Endodermal cell (in vitro differentiated cells): ENCODE data around the gene GSTM1. TPM values are rescaled to one million over a fixed set of nuclear protein-coding genes. Genes with fewer than 3 reads are reported as not detected.

Experiments
- DNase-seq: peaks from one replicate; pipeline ENCODE4 v3.0.0-alpha.2; 2017
- H3K27ac ChIP-seq: 2 replicates; pipeline ENCODE4 v1.5.1; 2013; ENCODE audit warnings: mild to moderate bottlenecking, low read depth, low read length, moderate library complexity
- H3K27me3 ChIP-seq: 2 replicates; pipeline ENCODE4 v1.6.1; 2013; ENCODE audit warnings: mild to moderate bottlenecking, low read length, moderate library complexity; ENCODE audit not compliant: insufficient read depth, control insufficient read depth, poor library complexity, severe bottlenecking
- H3K36me3 ChIP-seq: 2 replicates; pipeline ENCODE4 v1.7.0; 2013; ENCODE audit warnings: mild to moderate bottlenecking, low read length, moderate library complexity; ENCODE audit not compliant: control insufficient read depth, insufficient read depth
- H3K4me1 ChIP-seq: one replicate; pipeline ENCODE4 v1.7.0; 2013; ENCODE audit warnings: low read length; ENCODE audit not compliant: control insufficient read depth, insufficient read depth
- H3K4me3 ChIP-seq: 2 replicates; pipeline ENCODE4 v1.5.1; 2013; ENCODE audit warnings: mild to moderate bottlenecking, low read length, moderate library complexity
- H3K9ac ChIP-seq: 2 replicates; pipeline ENCODE4 v1.6.1; 2013; ENCODE audit warnings: mild to moderate bottlenecking, low read length, moderate library complexity; ENCODE audit not compliant: poor library complexity, severe bottlenecking; ENCODE audit errors: extremely low read depth
- H3K9me3 ChIP-seq: 2 replicates; pipeline ENCODE4 v1.6.1; 2013; ENCODE audit warnings: mild to moderate bottlenecking, low read length, moderate library complexity; ENCODE audit not compliant: control insufficient read depth
- H3K27ac Mint-ChIP-seq: 2 replicates; pipeline ENCODE4 v1.8.0; 2020; ENCODE audit warnings: mixed read lengths
- H3K27me3 Mint-ChIP-seq: 2 replicates; pipeline ENCODE4 v1.8.0; 2021; ENCODE audit warnings: mild to moderate bottlenecking, mixed read lengths; ENCODE audit not compliant: insufficient read depth
- H3K36me3 Mint-ChIP-seq: 2 replicates; pipeline ENCODE4 v1.8.0; 2020; ENCODE audit warnings: low read depth, mixed read lengths
- H3K4me1 Mint-ChIP-seq: 2 replicates; pipeline ENCODE4 v1.8.0; 2020; ENCODE audit warnings: mixed read lengths
- H3K4me3 Mint-ChIP-seq: 2 replicates; pipeline ENCODE4 v1.8.0; 2020; ENCODE audit warnings: mild to moderate bottlenecking, moderate library complexity, mixed read lengths
- H3K9me3 Mint-ChIP-seq: 2 replicates; pipeline ENCODE4 v1.8.0; 2020; ENCODE audit warnings: mild to moderate bottlenecking, mixed read lengths
- CTCF ChIP-seq: fragments of 200-600 bp; sonication (generic); conservative IDR thresholded peaks from 2 replicates; pipeline ENCODE4 v1.5.0; 2021; ENCODE audit warnings: antibody characterized with exemption, mild to moderate bottlenecking
- WGBS, 2 experiments: methylation state at CpG; one replicate each; pipeline versions ENCODE4 v1.1.5 to v1.1.7; 2013; ENCODE audit warnings: missing lambda C conversion rate in 2 of 2, mixed read lengths in 1 of 2; ENCODE audit not compliant: insufficient coverage in 1 of 2, insufficient read length in 1 of 2; 5-methylcytosine and 5-hydroxymethylcytosine counted together
- total RNA-seq, 2 donors: library from RNA; stranded (reverse); fragmentation: NEBNext Ultra II Directional in 1 of 2; extraction: Animal tissue kit (Norgen Biotek cat#: 25700) in 1 of 2; gene quantifications; 2 replicates in 1 of 2; 3 replicates in 1 of 2; pipeline ENCODE4 v1.2.1, GENCODE V29; 2021

Gene GSTM1
- total RNA-seq, 2 donors from 2014 or later = 23.0 to 65.6 TPM

- H3K4me1 Mint-ChIP-seq = no peaks in the 10 kb centered on the region
- WGBS, 2 experiments = 83 to 89% methylated on average over 2 to 4 of the region's 4 CpGs
- H3K27ac Mint-ChIP-seq = no peak overlapping the region
- H3K4me1 ChIP-seq = no peaks in the 10 kb centered on the region
- H3K27me3 Mint-ChIP-seq = peaks cover 35% of the 10 kb centered on the region
- no peaks in the 10 kb centered on the region for H3K36me3 ChIP-seq
- no peak overlapping the region for H3K27ac ChIP-seq
- H3K4me3 ChIP-seq = no peak overlapping the region
- H3K9me3 Mint-ChIP-seq = peaks cover 6% of the 10 kb centered on the region
- peak; percentile 30 for TF ChIP-seq CTCF
- H3K9me3 ChIP-seq = peaks cover 3% of the 10 kb centered on the region
- DNase-seq = no peak
- peaks cover 39% of the 10 kb centered on the region for H3K27me3 ChIP-seq
- H3K36me3 Mint-ChIP-seq = no peaks in the 10 kb centered on the region
- H3K9ac ChIP-seq = no peak overlapping the region
- no peak overlapping the region for H3K4me3 Mint-ChIP-seq
Measured at GRCh38 chr1:109649491-109649914, 38.1 kb upstream of the GSTM1 start.

GRCh38 chr1:109650609-109651008 is 37.0 kb upstream of the GSTM1 start:
- Mint-ChIP-seq H3K9me3 (peaks cover 6% of the 10 kb centered on the region), H3K4me3 (no peak overlapping the region), H3K27me3 (peaks cover 43% of the 10 kb centered on the region), H3K27ac (no peak overlapping the region), H3K4me1 (peaks cover 3% of the 10 kb centered on the region), H3K36me3 (no peaks in the 10 kb centered on the region)
- Histone ChIP-seq H3K27ac (no peak overlapping the region), H3K9ac (no peak overlapping the region), H3K4me1 (no peaks in the 10 kb centered on the region), H3K27me3 (peaks cover 44% of the 10 kb centered on the region), H3K36me3 (no peaks in the 10 kb centered on the region), H3K4me3 (no peak overlapping the region), H3K9me3 (peaks cover 3% of the 10 kb centered on the region)
- DNase-seq = no peak
- 89 to 100% methylated on average over 1 to 3 of the region's 3 CpGs for WGBS, 2 experiments
- no peak for TF ChIP-seq CTCF

- Histone ChIP-seq H3K4me1 (no peaks in the 10 kb centered on the region), H3K4me3 (no peak overlapping the region), H3K36me3 (no peaks in the 10 kb centered on the region), H3K9ac (no peak overlapping the region), H3K27me3 (peaks cover 44% of the 10 kb centered on the region), H3K27ac (no peak overlapping the region), H3K9me3 (no peaks in the 10 kb centered on the region)
- TF ChIP-seq CTCF = no peak
- Mint-ChIP-seq H3K4me1 (peaks cover 3% of the 10 kb centered on the region), H3K27ac (no peak overlapping the region), H3K27me3 (peaks cover 43% of the 10 kb centered on the region), H3K9me3 (no peaks in the 10 kb centered on the region), H3K36me3 (no peaks in the 10 kb centered on the region), H3K4me3 (no peak overlapping the region)
- no peak for DNase-seq
- WGBS, 2 experiments = 93% methylated on average over 2 of the region's 2 CpGs; no CpG with 5 or more reads in 1 of the 2 experiments
Measured at GRCh38 chr1:109652402-109652801, 35.2 kb upstream of the GSTM1 start.
